Lower leg skin (tissue), 4 donors: Measurements from ENCODE around the gene ACVRL1. TPM values are rescaled to one million over a fixed set of nuclear protein-coding genes. Genes with fewer than 3 reads are reported as not detected.

Source experiments
- DNase-seq, 2 donors: peaks; one replicate each; pipeline ENCODE4 v3.0.0-alpha.2; 2019; ENCODE audit warnings: low spot score in 2 of 2
- H3K4me3 ChIP-seq: fragments of 200-600 bp; sonication (generic); 2 replicates; pipeline ENCODE4 v1.5.1; 2017; ENCODE audit warnings: mild to moderate bottlenecking, low read depth; ENCODE audit not compliant: poor library complexity, severe bottlenecking
- CTCF ChIP-seq, 3 donors: fragments of 450-650 bp; IDR thresholded peaks; one replicate each; pipeline ENCODE4 v1.5.1; 2016; ENCODE audit warnings: antibody characterized with exemption in 3 of 3, mild to moderate bottlenecking in 3 of 3, moderate library complexity in 2 of 3
- POLR2A ChIP-seq, 2 donors: fragments of 450-650 bp; IDR thresholded peaks; one replicate each; pipeline ENCODE4 v1.6.1; 2016 to 2017; ENCODE audit warnings: antibody characterized with exemption in 2 of 2, mild to moderate bottlenecking in 1 of 2, moderate library complexity in 1 of 2
- WGBS, 2 donors: methylation state at CpG; one replicate each; pipeline ENCODE4 v1.1.5; 2018; 5-methylcytosine and 5-hydroxymethylcytosine counted together
- intact Hi-C: fragments of 100-400 bp; cut with DNase I; formaldehyde crosslinking; loops from one replicate; pipeline ENCODE4 v1.15.0; 2023; ENCODE audit warnings: low total_unique reads
- total RNA-seq, 4 donors: library from RNA; depleted of rRNA; stranded (reverse); fragments of >200 nt; gene quantifications; one replicate each; pipeline ENCODE4 v1.1.0, GENCODE V29; 2016

The ACVRL1 gene
- total RNA-seq, 4 donors from 2014 or later, result 12.9 to 99.8 (median 39.9) TPM

- TF ChIP-seq CTCF (IDR thresholded peaks at IDR 0.05) (no peak), POLR2A (IDR thresholded peaks at IDR 0.05) (no peak)
- WGBS, 2 donors, result 92 to 96% methylated on average over 12 of the region's 12 CpGs
- no peak for DNase-seq
- no peak overlapping the region for H3K4me3 ChIP-seq
- intact Hi-C loops, result no loop called here
Measured at GRCh38 chr12:51867796-51868428, 39.4 kb upstream of the ACVRL1 start.

- no peak for DNase-seq
- TF ChIP-seq CTCF (IDR thresholded peaks at IDR 0.05), result no peak
- TF ChIP-seq POLR2A (IDR thresholded peaks at IDR 0.05), result no peak
- 5 to 7% methylated on average over 35 to 37 of the region's 67 CpGs for WGBS, 2 donors
- peak overlapping the region; percentile 21 for H3K4me3 ChIP-seq
- intact Hi-C loops, result no loop called here
Measured at GRCh38 chr12:51868821-51869495, 38.3 kb upstream of the ACVRL1 start.

- intact Hi-C loops, result no loop called here
- DNase-seq, result no peak
- TF ChIP-seq POLR2A (IDR thresholded peaks at IDR 0.05) (no peak), CTCF (IDR thresholded peaks at IDR 0.05) (no peak)
- no peak overlapping the region for H3K4me3 ChIP-seq
- WGBS, 2 donors, result 32 to 39% methylated on average over 11 to 20 of the region's 20 CpGs
Measured at GRCh38 chr12:51869496-51869865, 37.8 kb upstream of the ACVRL1 start.

GRCh38 chr12:51869931-51870330 lies 37.4 kb upstream of the ACVRL1 start:
- 61 to 67% methylated on average over 3 of the region's 3 CpGs for WGBS, 2 donors
- no peak for DNase-seq
- intact Hi-C loops, result no loop called here
- H3K4me3 ChIP-seq, result no peak overlapping the region
- TF ChIP-seq POLR2A (IDR thresholded peaks at IDR 0.05), result no peak
- no peak for TF ChIP-seq CTCF (IDR thresholded peaks at IDR 0.05)

- no peak for DNase-seq
- WGBS, 2 donors, result 67 to 76% methylated on average over 4 of the region's 4 CpGs
- TF ChIP-seq POLR2A (IDR thresholded peaks at IDR 0.05) (no peak), CTCF (IDR thresholded peaks at IDR 0.05) (no peak)
- no peak overlapping the region for H3K4me3 ChIP-seq
- intact Hi-C loops, result no loop called here
Measured at GRCh38 chr12:51870504-51870903, 36.8 kb upstream of the ACVRL1 start.
